Peyer's patch (tissue), 4 donors: ENCODE results near the gene AGO3. TPM values are rescaled to one million over a fixed set of nuclear protein-coding genes. Genes with fewer than 3 reads are reported as not detected.
A peak's percentile ranks its signal among the peaks of the same experiment; 100 is the strongest.

Experiments used
- DNase-seq, 3 donors: peaks; one replicate each; pipeline ENCODE4 v3.0.0-alpha.2; 2017 to 2019
- H3K27ac ChIP-seq, 4 donors: fragments of 200-600 bp; sonication (generic); one replicate each; pipeline ENCODE4 v1.5.1; 2016 to 2019
- H3K27me3 ChIP-seq, 2 donors: fragments of 200-600 bp; sonication (generic); one replicate each; pipeline ENCODE4 v1.5.1; 2019
- H3K36me3 ChIP-seq, 3 donors: fragments of 200-600 bp; sonication (generic); one replicate each; pipeline ENCODE4 v1.5.1; 2016 to 2019
- H3K4me1 ChIP-seq, 4 donors: fragments of 200-600 bp; sonication (generic); one replicate each; pipeline ENCODE4 v1.5.1; 2016 to 2019
- H3K4me3 ChIP-seq, 4 donors: fragments of 200-600 bp; sonication (generic); 1 replicate in 3 of 4; 2 replicates in 1 of 4; pipeline ENCODE4 v1.5.1; 2016 to 2019; ENCODE audit warnings: mild to moderate bottlenecking in 1 of 4
- H3K9me3 ChIP-seq, 4 donors: fragments of 200-600 bp; sonication (generic); one replicate each; pipeline ENCODE4 v1.5.1; 2016 to 2019; ENCODE audit warnings: mild to moderate bottlenecking in 1 of 4
- CTCF ChIP-seq, 6 experiments: fragments of 450-650 bp in 4 of 6; fragments of 200-600 bp in 2 of 6; sonication (generic) in 1 of 6; IDR thresholded peaks; one replicate each; pipeline ENCODE4 v1.5.1; 2017 to 2019; ENCODE audit warnings: antibody characterized with exemption in 6 of 6, mild to moderate bottlenecking in 3 of 6, moderate library complexity in 1 of 6
- POLR2A ChIP-seq, 2 donors: fragments of 450-650 bp; IDR thresholded peaks; one replicate each; pipeline ENCODE4 v1.5.1; 2017; ENCODE audit warnings: antibody characterized with exemption in 2 of 2, mild to moderate bottlenecking in 2 of 2, moderate library complexity in 2 of 2
- total RNA-seq, 4 donors: library from RNA; depleted of rRNA; stranded (reverse); fragments of >200 nt; gene quantifications; one replicate each; pipeline ENCODE4 v1.1.0, GENCODE V29; 2016

The AGO3 gene
- total RNA-seq, 4 donors from 2014 or later, result 12.1 to 33.0 (median 18.6) TPM

- DNase-seq, result no peak
- H3K36me3 ChIP-seq, result no peaks in the 10 kb centered on the region
- no peaks in the 10 kb centered on the region for H3K9me3 ChIP-seq
- H3K27ac ChIP-seq, result no peak overlapping the region
- peaks cover 0 to 7% (median 5%) of the 10 kb centered on the region in 4 donors for H3K4me1 ChIP-seq
- H3K4me3 ChIP-seq, result no peak overlapping the region
- no peak for TF ChIP-seq CTCF (IDR thresholded peaks at IDR 0.05)
- TF ChIP-seq POLR2A (IDR thresholded peaks at IDR 0.05), result no peak
- H3K27me3 ChIP-seq, result no peaks in the 10 kb centered on the region
These were observed 3.4 kb upstream of the AGO3 start for GRCh38 chr1:35927472-35927871.

GRCh38 chr1:35929730-35930592 lies 944 bp upstream of the AGO3 start:
- peak; percentile 34 to 65 (median 53) for DNase-seq
- Histone ChIP-seq H3K4me1 (peaks cover 0 to 21% (median 5%) of the 10 kb centered on the region in 4 donors), H3K9me3 (no peaks in the 10 kb centered on the region), H3K27ac (peak overlapping the region; percentile 95 to 99 (median 99)), H3K27me3 (no peaks in the 10 kb centered on the region), H3K36me3 (no peaks in the 10 kb centered on the region), H3K4me3 (peak overlapping the region; percentile 67 to 96 (median 90))
- TF ChIP-seq POLR2A (IDR thresholded peaks at IDR 0.05) (no peak), CTCF (IDR thresholded peaks at IDR 0.05) (no peak)

GRCh38 chr1:35931446-35932157 lies 697 bp downstream of the AGO3 start:
- H3K36me3 ChIP-seq, result no peaks in the 10 kb centered on the region
- TF ChIP-seq CTCF (IDR thresholded peaks at IDR 0.05) (no peak), POLR2A (IDR thresholded peaks at IDR 0.05) (no peak)
- DNase-seq, result peak in 1 of 3 donors; percentile 56
- peaks cover 0 to 21% (median 5%) of the 10 kb centered on the region in 4 donors for H3K4me1 ChIP-seq
- peak overlapping the region; percentile 95 to 99 (median 99) for H3K27ac ChIP-seq
- no peaks in the 10 kb centered on the region for H3K27me3 ChIP-seq
- no peaks in the 10 kb centered on the region for H3K9me3 ChIP-seq
- H3K4me3 ChIP-seq, result peak overlapping the region; percentile 67 to 96 (median 90)

GRCh38 chr1:35932158-35932636 lies 1.3 kb downstream of the AGO3 start:
- Histone ChIP-seq H3K4me3 (peak overlapping the region; percentile 67 to 96 (median 90)), H3K27ac (peak overlapping the region in 1 of 4 donors; percentile 95), H3K27me3 (no peaks in the 10 kb centered on the region), H3K4me1 (peaks cover 0 to 21% (median 5%) of the 10 kb centered on the region in 4 donors), H3K36me3 (no peaks in the 10 kb centered on the region), H3K9me3 (no peaks in the 10 kb centered on the region)
- no peak for DNase-seq
- TF ChIP-seq CTCF (IDR thresholded peaks at IDR 0.05) (no peak), POLR2A (IDR thresholded peaks at IDR 0.05) (no peak)

GRCh38 chr1:35932941-35933340 lies 2.0 kb downstream of the AGO3 start:
- no peak for TF ChIP-seq POLR2A (IDR thresholded peaks at IDR 0.05)
- no peak for TF ChIP-seq CTCF (IDR thresholded peaks at IDR 0.05)
- H3K9me3 ChIP-seq, result no peaks in the 10 kb centered on the region
- no peak overlapping the region for H3K27ac ChIP-seq
- H3K4me3 ChIP-seq, result no peak overlapping the region
- DNase-seq, result no peak
- no peaks in the 10 kb centered on the region for H3K27me3 ChIP-seq
- no peaks in the 10 kb centered on the region for H3K36me3 ChIP-seq
- peaks cover 0 to 21% (median 5%) of the 10 kb centered on the region in 4 donors for H3K4me1 ChIP-seq
